DMS 273 (cell line): Measurements from ENCODE around the gene SYNM.
"Not testable (repeated sequence)": the region's sequence is repeated elsewhere in the genome, so short reads cannot be mapped to it uniquely, and the experiment has no call there.

Experiments
- DNase-seq: peaks from one replicate; lab custom pipeline; 2025; ENCODE audit not compliant: unreplicated experiment; lab: John Stamatoyannopoulos, UW

SYNM gene

GRCh38 chr15:99104788-99105513, at the start of gene SYNM:
Gene SYNM (plus strand): TSS chr15:99105080. CDS start chr15:99105200, 120 bp downstream.
- peak; percentile 87 for DNase-seq

DNA sequence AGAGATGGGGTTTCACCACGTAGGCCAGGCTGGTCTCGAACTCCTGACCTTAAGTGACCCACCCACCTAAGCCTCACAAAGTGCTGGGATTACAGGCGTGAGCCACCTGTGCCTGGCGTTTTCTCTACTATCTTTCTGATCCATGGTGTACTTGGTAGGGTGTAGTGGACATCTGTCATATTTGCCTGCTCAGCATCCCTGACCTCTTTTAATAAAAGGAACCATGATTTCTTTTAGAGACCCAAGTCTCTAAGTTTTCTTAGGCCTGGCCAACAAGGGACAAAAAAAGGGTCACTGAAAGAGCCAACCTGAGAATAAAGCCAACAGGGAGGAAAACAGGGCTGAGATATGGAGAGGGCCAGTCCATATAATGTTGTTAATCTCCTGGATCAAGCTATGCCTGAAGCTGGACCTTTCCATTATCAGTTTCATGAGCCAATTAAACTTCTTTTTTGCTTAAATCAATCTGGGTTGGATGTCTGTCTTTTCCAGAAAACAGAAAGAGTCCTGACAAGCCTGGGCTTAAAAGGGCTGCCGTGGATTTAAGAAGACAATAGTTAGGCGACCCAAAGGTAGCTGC, 49.2 kb upstream of the SYNM start:
- no peak for DNase-seq

DNA sequence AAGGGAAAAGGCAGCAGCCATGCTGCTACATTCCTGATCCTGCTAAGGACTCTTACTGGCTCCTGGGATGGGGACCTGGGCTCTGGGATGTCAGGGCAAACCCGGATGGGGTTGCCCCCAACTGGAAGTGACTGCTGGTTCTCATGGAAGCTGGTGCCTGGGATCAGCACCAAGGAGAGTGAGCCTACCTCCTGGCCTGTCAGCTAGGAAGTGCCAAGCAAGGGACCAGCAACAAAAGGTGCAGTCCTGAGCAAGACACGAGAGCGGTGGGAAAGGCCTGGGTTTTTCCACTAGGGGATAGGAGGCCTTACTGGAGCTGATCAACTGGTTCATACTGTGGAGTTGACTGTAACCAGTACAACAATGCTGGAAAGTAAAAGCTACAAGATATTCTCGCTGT, 47.9 kb upstream of the SYNM start:
- DNase-seq, result no peak

GRCh38 chr15:99057697-99058420, 47.0 kb upstream of the SYNM start:
- DNase-seq, result no peak

DNA sequence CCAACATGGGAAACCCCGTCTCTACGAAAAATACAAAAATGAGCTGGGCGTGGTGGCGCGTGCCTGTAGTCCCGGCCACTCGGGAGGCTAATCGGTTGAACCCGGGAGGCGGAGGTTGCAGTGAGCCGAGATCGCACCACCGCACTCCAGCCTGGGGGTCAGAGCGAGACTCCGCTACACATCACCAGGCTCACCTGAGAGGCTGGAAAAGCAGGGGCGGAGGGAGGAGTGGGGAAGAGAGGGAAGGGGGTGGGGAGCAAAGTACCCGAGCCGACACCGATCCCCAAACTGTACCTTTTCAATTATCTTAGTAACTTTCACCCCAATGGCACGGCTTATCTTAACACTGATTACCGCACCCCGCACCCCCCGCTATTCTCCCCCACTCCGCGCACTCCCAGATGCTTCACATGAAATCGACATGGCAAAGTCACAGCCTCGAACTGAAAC, 46.4 kb upstream of the SYNM start:
- no peak for DNase-seq

GRCh38 chr15:99059010-99059981, 45.6 kb upstream of the SYNM start:
- DNase-seq, result peak; percentile 86

DNA sequence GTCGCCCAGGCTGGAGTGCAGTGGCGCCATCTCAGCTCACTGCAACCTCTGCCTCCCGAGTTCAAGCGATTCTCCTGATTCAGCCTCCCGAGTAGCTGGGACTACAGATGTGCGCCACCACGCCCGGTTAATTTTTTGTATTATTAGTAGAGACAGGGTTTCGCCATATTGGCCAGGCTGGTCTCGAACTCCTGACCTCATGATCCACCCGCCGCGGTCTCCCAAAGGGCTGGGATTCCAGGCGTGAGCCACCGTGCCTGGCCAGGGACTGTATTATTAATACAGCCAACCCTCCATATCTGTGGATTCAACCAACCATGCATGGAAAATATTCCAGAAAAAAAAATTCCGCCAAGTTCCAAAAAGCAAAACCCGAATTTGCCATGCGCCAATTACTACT, 44.7 kb upstream of the SYNM start:
- not testable (repeated sequence) for DNase-seq

GRCh38 chr15:99062226-99062625, 42.7 kb upstream of the SYNM start:
- no peak for DNase-seq

GRCh38 chr15:99068186-99068585, 36.7 kb upstream of the SYNM start:
- no peak for DNase-seq

GRCh38 chr15:99070208-99070607, 34.7 kb upstream of the SYNM start:
- DNase-seq, result no peak

- no peak for DNase-seq
Measured at GRCh38 chr15:99071091-99071680, 33.7 kb upstream of the SYNM start.

GRCh38 chr15:99073008-99073717, 31.7 kb upstream of the SYNM start:
- DNase-seq, result no peak

DNA sequence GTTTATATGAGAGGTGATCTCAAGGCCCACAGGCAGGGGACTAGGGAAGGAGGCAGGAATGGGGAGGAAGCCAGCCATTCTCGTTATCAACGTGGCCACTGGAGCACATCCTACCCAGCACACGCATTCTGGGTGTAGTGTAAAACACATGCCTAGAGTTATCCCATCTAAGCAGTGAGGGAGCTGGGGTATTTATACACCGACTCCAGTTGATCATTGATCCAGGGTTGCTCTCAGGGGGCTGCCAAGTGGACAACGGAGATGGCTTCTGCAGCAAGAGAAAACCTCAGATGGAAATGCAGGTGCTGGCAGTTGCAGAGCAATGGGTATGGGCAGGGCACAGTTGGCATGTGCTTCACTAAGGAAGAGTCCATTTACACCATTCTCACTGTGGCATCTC, 30.4 kb upstream of the SYNM start:
- no peak for DNase-seq

DNA sequence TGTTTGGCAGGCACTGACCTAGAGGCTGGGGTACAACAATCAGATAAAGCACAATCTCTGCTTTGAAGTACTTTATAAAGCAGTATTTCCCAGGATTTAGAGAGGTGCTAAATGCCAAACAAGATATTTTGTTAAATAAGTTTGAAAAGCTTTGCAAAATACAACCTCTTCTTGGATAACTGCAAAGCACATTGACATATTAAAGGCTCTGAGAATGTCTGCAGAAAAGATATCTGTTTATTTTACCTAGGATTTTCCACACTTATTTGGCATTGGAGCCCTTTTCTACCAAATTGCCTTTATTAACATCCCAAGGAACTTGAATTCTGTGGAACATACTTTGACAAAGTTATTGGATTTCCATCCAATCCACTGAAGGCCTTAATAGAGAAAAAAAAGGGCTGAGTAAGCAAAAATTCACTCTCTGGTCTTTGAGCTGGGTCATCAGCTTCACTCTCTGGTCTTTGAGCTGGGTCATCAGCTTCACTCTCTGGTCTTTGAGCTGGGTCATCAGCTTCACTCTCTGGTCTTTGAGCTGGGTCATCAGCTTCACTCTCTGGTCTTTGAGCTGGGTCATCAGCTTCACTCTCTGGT, 29.7 kb upstream of the SYNM start:
- not testable (repeated sequence) for DNase-seq

GRCh38 chr15:99076109-99076508, 28.8 kb upstream of the SYNM start:
- DNase-seq, result no peak

- peak; percentile 82 for DNase-seq
Measured at GRCh38 chr15:99076555-99077308, 28.1 kb upstream of the SYNM start.

- DNase-seq, result no peak
Measured at GRCh38 chr15:99082798-99083197, 22.1 kb upstream of the SYNM start.

DNA sequence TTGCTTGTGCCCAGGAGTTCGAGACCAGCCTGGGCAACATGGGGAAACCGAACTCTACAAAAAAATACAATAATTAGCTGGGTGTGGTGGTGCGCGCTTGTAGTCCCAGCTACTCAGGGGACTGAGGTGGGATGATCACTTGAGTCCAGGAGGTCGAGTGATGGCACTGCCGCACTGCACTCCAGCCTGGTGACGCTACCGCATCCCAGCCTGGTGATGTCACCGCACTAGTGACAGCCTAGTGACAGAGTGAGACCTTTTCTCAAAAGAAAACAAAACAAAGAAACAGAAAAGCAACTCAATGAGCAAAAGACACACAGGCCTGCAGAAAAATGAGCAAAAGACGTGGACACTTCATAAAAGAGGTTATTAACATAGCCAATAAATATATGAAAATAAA, 19.9 kb upstream of the SYNM start:
- DNase-seq, result no peak
